Body of pancreas (tissue), 4 donors: Measurements from ENCODE around the gene SALL1. TPM values are rescaled to one million over a fixed set of nuclear protein-coding genes. Genes with fewer than 3 reads are reported as not detected.

Experiments used
- ATAC-seq: fragments of 150-250 bp; one replicate; pipeline ENCODE4 v1.9.1; 2016
- DNase-seq, 4 donors: peaks; one replicate each; pipeline ENCODE4 v3.0.0-alpha.2; 2019
- H3K27ac ChIP-seq, 4 donors: fragments of 200-600 bp; sonication (generic); 1 replicate in 3 of 4; 2 replicates in 1 of 4; pipeline versions ENCODE4 v1.5.1 to v1.6.1; 2016 to 2019; ENCODE audit warnings: mild to moderate bottlenecking in 1 of 4, mixed read lengths in 1 of 4, moderate library complexity in 1 of 4
- H3K27me3 ChIP-seq, 2 donors: fragments of 200-600 bp; sonication (generic); one replicate each; pipeline ENCODE4 v1.6.0; 2016; ENCODE audit warnings: mild to moderate bottlenecking in 1 of 2
- H3K36me3 ChIP-seq, 2 donors: fragments of 200-600 bp; sonication (generic); replicated peaks in 1 of 2; 2 replicates each; pipeline ENCODE4 v1.5.1; 2016; ENCODE audit warnings: low read depth in 2 of 2; ENCODE audit not compliant: insufficient read depth in 1 of 2
- H3K4me1 ChIP-seq: fragments of 200-600 bp; sonication (generic); one replicate; pipeline ENCODE4 v1.6.0; 2016
- H3K4me3 ChIP-seq, 2 donors: fragments of 200-600 bp; sonication (generic); 1 replicate in 1 of 2; 2 replicates in 1 of 2; pipeline ENCODE4 v1.5.1; 2016 to 2019
- H3K9me3 ChIP-seq, 3 donors: fragments of 200-600 bp; sonication (generic); 1 replicate in 2 of 3; 2 replicates in 1 of 3; pipeline ENCODE4 v1.5.1; 2016
- POLR2A ChIP-seq, 3 donors: fragments of 450-650 bp; IDR thresholded peaks; one replicate each; pipeline ENCODE4 v1.6.1; 2016; ENCODE audit warnings: antibody characterized with exemption in 3 of 3, mild to moderate bottlenecking in 2 of 3
- WGBS, 2 donors: methylation state at CpG; one replicate each; pipeline ENCODE4 v1.1.5; 2017; 5-methylcytosine and 5-hydroxymethylcytosine counted together
- intact Hi-C: fragments of 100-400 bp; cut with DNase I; formaldehyde crosslinking; loops from one replicate; pipeline ENCODE4 v1.15.1; 2023
- total RNA-seq, 2 donors: library from RNA; depleted of rRNA; stranded (reverse); fragments of >200 nt; gene quantifications; one replicate each; pipeline ENCODE4 v1.1.0, GENCODE V29; 2016
- TF ChIP-seq, protein P1 (sequence below), 7 experiments: fragments of 450-650 bp in 4 of 7; fragments of 200-600 bp in 3 of 7; sonication (generic) in 3 of 7; IDR thresholded peaks; one replicate each; pipeline ENCODE4 v1.5.1; 2016 to 2019; ENCODE audit warnings: antibody characterized with exemption in 7 of 7

SALL1 gene
- total RNA-seq, 2 donors from 2014 or later = 0.52 TPM; not detected in 1

- TF ChIP-seq, protein P1, sequence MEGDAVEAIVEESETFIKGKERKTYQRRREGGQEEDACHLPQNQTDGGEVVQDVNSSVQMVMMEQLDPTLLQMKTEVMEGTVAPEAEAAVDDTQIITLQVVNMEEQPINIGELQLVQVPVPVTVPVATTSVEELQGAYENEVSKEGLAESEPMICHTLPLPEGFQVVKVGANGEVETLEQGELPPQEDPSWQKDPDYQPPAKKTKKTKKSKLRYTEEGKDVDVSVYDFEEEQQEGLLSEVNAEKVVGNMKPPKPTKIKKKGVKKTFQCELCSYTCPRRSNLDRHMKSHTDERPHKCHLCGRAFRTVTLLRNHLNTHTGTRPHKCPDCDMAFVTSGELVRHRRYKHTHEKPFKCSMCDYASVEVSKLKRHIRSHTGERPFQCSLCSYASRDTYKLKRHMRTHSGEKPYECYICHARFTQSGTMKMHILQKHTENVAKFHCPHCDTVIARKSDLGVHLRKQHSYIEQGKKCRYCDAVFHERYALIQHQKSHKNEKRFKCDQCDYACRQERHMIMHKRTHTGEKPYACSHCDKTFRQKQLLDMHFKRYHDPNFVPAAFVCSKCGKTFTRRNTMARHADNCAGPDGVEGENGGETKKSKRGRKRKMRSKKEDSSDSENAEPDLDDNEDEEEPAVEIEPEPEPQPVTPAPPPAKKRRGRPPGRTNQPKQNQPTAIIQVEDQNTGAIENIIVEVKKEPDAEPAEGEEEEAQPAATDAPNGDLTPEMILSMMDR (IDR thresholded peaks at IDR 0.05) = no peak
- no peak for TF ChIP-seq POLR2A (IDR thresholded peaks at IDR 0.05)
- H3K27ac ChIP-seq = no peak overlapping the region
- no peak for ATAC-seq
- H3K4me1 ChIP-seq = no peaks in the 10 kb centered on the region
- H3K27me3 ChIP-seq = no peaks in the 10 kb centered on the region
- no peak for DNase-seq
- no peak overlapping the region for H3K4me3 ChIP-seq
- H3K36me3 ChIP-seq = no peaks in the 10 kb centered on the region
- WGBS, 2 donors = 57 to 58% methylated on average over 7 of the region's 7 CpGs
- intact Hi-C loops = no loop called here
- no peaks in the 10 kb centered on the region for H3K9me3 ChIP-seq
Observed at GRCh38 chr16:51121850-51122249, 29.2 kb downstream of the SALL1 start.

- Histone ChIP-seq H3K27me3 (no peaks in the 10 kb centered on the region), H3K4me3 (no peak overlapping the region), H3K9me3 (no peaks in the 10 kb centered on the region), H3K4me1 (no peaks in the 10 kb centered on the region), H3K27ac (no peak overlapping the region), H3K36me3 (no peaks in the 10 kb centered on the region)
- 11 to 16% methylated on average over 3 of the region's 3 CpGs for WGBS, 2 donors
- DNase-seq (no peak), ATAC-seq (no peak)
- no peak for TF ChIP-seq POLR2A (IDR thresholded peaks at IDR 0.05)
- TF ChIP-seq, protein P1 (IDR thresholded peaks at IDR 0.05) = no peak
- intact Hi-C loops = no loop called here
Observed at GRCh38 chr16:51120730-51121347, 30.2 kb downstream of the SALL1 start.

- Histone ChIP-seq H3K36me3 (no peaks in the 10 kb centered on the region), H3K4me3 (no peak overlapping the region), H3K27me3 (no peaks in the 10 kb centered on the region), H3K9me3 (no peaks in the 10 kb centered on the region), H3K27ac (no peak overlapping the region), H3K4me1 (no peaks in the 10 kb centered on the region)
- DNase-seq (no peak), ATAC-seq (no peak)
- intact Hi-C loops = no loop called here
- WGBS, 2 donors = 64 to 74% methylated on average over 6 of the region's 6 CpGs
- TF ChIP-seq POLR2A (IDR thresholded peaks at IDR 0.05) = no peak
- TF ChIP-seq, protein P1 (IDR thresholded peaks at IDR 0.05) = no peak
Observed at GRCh38 chr16:51119973-51120729, 30.9 kb downstream of the SALL1 start.

- ATAC-seq = no peak
- DNase-seq = no peak
- Histone ChIP-seq H3K36me3 (no peaks in the 10 kb centered on the region), H3K27me3 (no peaks in the 10 kb centered on the region), H3K9me3 (no peaks in the 10 kb centered on the region), H3K4me1 (no peaks in the 10 kb centered on the region), H3K27ac (no peak overlapping the region), H3K4me3 (no peak overlapping the region)
- intact Hi-C loops = no loop called here
- 64 to 73% methylated on average over 7 to 8 of the region's 8 CpGs for WGBS, 2 donors
- TF ChIP-seq, protein P1 (IDR thresholded peaks at IDR 0.05) = no peak
- TF ChIP-seq POLR2A (IDR thresholded peaks at IDR 0.05) = no peak
Observed at GRCh38 chr16:51119556-51119955, 31.5 kb downstream of the SALL1 start.
